ENCODE data around the gene MT1G.

The MT1G gene

DNA sequence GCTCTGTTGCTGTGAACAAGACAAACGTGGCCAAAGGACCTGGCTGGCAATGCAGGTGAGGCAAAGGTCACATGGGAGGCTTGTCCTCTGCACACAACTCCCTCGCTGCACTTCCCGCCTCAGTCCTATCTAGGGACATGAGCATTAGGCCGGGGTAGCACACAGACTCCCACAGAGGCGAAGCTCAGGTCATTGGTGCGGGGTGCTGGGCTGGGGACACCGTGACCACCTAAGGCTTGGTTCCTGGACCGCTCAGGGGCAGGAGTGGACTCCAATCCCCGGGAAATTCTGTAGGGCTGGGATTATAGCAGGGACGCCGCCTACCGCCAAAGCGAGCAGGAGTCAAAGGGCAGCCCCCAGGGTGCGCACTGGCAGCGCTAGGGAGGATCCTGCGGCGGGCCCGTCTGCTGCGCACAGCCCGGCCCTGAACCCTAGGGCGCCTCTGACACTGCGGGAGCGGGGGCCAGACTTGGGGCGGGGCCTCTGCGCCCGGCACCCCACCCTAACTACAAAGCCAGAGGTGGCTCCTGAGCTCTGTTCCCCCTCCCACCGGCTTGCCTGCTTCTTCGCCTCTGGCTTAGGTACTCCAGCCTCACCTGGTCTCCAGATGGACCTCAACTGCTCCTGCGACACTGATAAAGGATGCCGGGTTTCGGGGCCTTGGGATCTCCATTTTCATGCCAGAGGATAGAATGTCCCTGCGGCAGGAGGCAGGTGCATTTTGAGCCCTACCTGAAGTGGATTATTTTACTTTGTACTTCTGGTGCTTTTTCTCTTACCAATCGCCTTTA is 20.0 kb downstream of the MT1G start:
- no peak overlapping the region for H3K4me3 ChIP-seq (ENCODE audit: low read length)
- DNase-seq (ENCODE audit: low read depth): no peak
- TF ChIP-seq, protein P1, sequence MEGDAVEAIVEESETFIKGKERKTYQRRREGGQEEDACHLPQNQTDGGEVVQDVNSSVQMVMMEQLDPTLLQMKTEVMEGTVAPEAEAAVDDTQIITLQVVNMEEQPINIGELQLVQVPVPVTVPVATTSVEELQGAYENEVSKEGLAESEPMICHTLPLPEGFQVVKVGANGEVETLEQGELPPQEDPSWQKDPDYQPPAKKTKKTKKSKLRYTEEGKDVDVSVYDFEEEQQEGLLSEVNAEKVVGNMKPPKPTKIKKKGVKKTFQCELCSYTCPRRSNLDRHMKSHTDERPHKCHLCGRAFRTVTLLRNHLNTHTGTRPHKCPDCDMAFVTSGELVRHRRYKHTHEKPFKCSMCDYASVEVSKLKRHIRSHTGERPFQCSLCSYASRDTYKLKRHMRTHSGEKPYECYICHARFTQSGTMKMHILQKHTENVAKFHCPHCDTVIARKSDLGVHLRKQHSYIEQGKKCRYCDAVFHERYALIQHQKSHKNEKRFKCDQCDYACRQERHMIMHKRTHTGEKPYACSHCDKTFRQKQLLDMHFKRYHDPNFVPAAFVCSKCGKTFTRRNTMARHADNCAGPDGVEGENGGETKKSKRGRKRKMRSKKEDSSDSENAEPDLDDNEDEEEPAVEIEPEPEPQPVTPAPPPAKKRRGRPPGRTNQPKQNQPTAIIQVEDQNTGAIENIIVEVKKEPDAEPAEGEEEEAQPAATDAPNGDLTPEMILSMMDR (conservative IDR thresholded peaks at IDR 0.05; ENCODE audit: low read length): no peak

DNA sequence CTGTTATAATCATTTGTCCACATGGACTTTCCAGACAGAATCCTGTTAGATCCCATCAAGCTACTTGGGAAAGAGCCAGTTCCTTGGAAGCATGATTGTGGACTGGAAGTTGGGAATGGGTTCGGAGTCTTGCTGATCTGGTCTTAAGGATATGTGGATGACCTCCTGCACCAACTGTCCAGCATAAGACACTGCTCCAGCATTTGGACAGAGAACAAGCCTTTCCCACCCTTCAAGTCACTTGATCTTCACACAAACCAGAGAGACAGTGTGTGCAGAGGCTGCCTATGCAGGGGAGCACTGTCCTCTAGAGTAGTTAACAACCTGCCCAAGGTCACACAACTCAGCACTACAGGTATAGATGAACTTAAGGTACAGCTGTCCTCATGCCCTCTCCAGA is 22.0 kb downstream of the MT1G start:
- TF ChIP-seq, protein P1 (conservative IDR thresholded peaks at IDR 0.05; ENCODE audit: low read length): no peak

DNA sequence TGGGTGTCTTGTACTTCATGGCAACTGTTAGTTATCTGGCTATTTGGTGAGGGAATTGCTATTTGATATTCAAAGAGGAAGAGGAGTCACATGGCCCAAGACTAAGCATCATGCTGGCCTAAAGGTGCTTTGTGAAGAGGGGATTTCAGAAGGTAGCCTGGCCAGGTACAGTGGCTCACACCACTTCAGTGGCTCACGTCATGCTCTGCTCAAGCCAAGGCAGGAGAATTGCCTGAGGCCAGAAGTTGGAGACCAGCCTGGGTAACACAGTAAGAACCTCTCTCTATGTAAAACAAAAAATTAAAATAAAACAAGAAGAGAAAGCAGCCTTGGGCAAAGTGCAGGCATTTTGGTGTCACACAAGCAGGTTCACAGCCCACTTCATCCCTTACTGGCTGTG is 22.6 kb downstream of the MT1G start:
- no peak overlapping the region for H3K4me3 ChIP-seq (ENCODE audit: low read length)
- TF ChIP-seq, protein P1 (conservative IDR thresholded peaks at IDR 0.05; ENCODE audit: low read length): no peak
- DNase-seq (ENCODE audit: low read depth): no peak

More for the DNA sequence above, 22.0 kb downstream of the MT1G start:
- DNase-seq (ENCODE audit: low read depth): no peak
- H3K4me3 ChIP-seq (ENCODE audit: low read length): no peak overlapping the region

DNA sequence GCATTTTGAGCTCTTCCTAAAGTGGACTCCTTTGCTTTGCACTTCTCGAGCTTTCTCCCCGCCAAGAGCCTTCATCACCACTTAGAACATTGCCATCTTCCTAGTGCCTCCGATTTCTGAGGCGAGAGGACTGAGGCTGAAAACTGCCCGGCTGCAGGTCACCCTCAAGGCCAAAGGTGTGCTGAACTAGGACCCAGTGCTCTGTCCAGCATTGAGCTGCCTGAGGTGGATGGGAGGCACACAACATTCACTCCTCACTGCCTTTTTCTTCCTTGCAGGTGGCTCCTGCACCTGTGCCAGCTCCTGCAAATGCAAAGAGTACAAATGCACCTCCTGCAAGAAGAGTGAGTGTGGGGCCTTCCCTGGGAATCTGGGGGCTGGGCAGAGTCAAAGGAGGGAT is 24.0 kb downstream of the MT1G start:
- peak overlapping the region; percentile 46 for H3K4me3 ChIP-seq (ENCODE audit: low read length)
- TF ChIP-seq, protein P1 (conservative IDR thresholded peaks at IDR 0.05; ENCODE audit: low read length): no peak
- DNase-seq (ENCODE audit: low read depth): no peak

DNA sequence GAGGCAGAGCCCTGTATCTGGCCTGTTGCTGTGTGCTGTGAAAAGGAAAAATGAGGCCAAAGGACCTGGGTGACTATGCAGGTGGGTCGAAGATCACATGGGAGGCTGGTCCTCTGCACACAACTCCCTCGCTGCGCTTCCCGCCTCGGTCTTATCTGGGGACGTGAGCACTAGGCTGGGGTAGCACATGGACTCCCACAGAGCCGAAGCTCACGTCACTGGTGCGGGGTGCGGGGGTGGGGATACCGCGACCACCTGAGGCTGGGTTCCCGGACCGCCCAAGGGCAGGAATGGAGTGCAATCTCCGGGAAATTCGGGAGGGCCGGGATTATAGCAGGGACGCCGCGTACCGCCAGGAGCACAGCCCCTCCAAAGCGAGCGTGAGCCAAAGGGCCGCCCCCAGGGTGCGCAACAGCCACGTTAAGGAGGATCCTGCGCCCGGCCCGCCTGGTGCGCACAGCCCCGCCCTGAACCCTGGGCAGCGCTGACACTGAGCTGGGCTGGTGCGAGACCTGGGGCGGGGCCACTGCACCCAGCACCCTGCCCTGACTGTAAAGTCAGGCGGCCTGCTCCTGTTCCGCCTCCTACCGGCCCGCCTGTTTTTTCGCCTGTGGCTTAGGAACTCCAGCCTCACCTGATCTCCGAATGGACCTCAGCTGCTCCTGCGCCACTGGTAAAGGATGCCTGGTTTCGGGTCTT is 24.6 kb downstream of the MT1G start:
- peak overlapping the region; percentile 46 for H3K4me3 ChIP-seq (ENCODE audit: low read length)
- TF ChIP-seq, protein P1 (conservative IDR thresholded peaks at IDR 0.05; ENCODE audit: low read length): peak; percentile 31
- DNase-seq (ENCODE audit: low read depth): peak; percentile 38

DNA sequence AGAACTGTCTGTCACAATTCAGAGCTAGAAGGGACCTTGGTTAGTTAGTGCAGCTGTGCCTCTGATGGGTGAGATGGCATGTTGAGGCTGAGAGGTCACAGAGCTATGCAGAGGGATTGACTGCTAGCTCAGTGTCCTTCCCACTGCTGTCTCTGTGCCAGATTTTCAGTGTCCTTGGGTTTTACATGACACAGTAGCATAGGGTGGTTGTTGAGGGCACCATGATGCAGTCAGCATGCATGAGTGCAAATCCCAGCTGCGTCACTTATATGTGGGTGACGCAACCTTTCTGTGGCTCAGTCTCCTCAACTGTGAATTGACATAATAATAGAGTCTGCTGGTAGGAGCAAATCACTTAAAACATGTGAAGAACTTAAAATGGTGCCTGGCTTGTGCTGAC is 26.7 kb downstream of the MT1G start:
- H3K4me3 ChIP-seq (ENCODE audit: low read length): no peak overlapping the region
- TF ChIP-seq, protein P1 (conservative IDR thresholded peaks at IDR 0.05; ENCODE audit: low read length): no peak
- no peak for DNase-seq (ENCODE audit: low read depth)

DNA sequence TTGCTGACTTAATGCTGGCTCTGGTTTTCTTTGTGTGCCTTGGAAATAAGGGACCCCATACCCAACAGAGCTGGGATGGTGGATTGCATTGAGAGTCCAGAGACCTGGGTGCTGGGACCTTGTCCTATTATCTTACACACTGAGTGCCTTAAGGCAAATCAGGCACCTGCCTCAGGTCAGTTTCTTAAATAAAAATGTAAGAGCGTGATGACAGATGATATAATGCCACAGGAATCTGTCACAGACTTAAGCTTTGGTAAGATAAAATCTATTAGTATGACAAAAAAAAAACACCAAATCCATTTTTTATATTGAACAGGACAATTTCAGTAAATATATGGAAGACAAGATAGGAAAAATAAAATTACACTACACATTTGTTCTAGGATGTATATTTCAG is 27.8 kb downstream of the MT1G start:
- no peak overlapping the region for H3K4me3 ChIP-seq (ENCODE audit: low read length)
- TF ChIP-seq, protein P1 (conservative IDR thresholded peaks at IDR 0.05; ENCODE audit: low read length): no peak
- no peak for DNase-seq (ENCODE audit: low read depth)
